ENCODE measurements around the gene UGT8. TPM values are rescaled to one million over a fixed set of nuclear protein-coding genes. Genes with fewer than 3 reads are reported as not detected.

Gene UGT8, protein sequence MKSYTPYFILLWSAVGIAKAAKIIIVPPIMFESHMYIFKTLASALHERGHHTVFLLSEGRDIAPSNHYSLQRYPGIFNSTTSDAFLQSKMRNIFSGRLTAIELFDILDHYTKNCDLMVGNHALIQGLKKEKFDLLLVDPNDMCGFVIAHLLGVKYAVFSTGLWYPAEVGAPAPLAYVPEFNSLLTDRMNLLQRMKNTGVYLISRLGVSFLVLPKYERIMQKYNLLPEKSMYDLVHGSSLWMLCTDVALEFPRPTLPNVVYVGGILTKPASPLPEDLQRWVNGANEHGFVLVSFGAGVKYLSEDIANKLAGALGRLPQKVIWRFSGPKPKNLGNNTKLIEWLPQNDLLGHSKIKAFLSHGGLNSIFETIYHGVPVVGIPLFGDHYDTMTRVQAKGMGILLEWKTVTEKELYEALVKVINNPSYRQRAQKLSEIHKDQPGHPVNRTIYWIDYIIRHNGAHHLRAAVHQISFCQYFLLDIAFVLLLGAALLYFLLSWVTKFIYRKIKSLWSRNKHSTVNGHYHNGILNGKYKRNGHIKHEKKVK
- under 1 TPM; under 0.01 to 0.69 (median 0.15) TPM for total RNA-seq

DNA sequence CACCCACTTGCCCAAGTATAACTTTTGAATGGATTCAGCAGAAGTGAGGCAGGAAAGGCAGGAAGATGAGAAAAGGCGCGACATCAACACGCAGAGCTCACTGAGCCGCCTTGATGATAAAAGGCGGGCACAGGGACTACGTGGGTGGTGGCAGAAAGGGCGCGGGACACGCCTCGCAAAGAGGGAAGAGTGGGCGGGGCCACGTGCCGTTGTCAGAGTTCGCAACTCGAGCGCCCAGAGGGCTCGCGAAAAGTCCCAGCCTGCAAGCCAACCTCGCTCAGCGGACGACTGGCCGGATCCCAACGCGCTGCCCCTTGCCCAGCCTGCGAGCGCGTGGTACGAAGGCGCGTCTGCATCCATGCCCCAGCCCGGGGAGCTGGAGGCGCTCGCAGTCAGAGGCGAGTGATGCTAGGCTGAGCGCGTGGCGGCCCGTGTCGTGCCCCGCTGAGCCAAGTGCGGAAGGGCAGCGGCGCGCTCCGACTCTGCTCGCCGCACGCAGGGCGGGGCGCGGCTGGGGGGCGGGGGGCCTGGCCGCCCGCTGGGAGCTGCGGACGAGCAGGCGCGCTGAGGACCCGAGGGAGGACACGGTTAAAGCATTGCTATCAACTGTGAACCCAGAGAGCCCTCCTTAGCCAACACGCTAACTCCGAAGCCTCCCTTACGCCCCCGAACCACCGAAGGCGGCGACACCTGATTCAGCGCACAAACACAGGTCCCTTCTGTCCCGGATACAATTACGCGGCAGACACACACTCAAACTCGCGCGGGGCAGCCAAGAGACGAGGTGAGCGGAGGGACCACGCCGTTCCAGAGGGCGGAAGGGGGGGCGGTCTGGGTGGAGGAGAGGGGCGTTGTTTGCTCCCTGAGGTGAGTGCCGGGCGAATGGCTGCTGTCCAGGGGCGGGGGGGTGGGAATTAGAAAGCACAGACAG, at the start of gene UGT8:
Gene UGT8 (plus strand): TSS at position 617 of the 931 bp plus-strand sequence. CDS start 24,074 bp downstream, outside the sequence.
- under 1% methylated on average over 45 of the region's 84 CpGs for WGBS

DNA sequence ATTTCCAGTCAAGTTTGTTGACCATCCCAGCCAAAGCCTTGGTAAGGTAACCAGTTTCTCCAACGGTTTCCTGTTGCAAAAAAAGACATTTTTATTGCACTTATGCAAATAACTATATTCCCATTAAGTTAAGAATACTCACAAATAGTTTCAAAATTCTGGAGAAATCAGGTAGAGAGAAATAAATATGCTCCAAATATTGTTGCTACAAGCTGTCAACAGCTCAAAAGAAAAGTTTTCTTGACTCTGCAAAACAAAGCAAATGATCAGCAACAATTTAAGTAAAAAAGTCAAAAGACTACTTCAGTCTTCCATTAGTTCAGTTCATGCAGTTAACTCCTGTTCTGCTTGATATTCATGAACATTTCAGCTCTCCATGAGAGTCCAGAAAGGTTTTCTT, 49.0 kb upstream of the UGT8 start:
- intact Hi-C loops (cut with DNase I), result no loop called here
- Histone ChIP-seq H3K27ac (replicated peaks in 1 of 4) (no peak overlapping the region), H3K27me3 (no peaks in the 10 kb centered on the region), H3K4me1 (no peaks in the 10 kb centered on the region), H3K9me3 (no peaks in the 10 kb centered on the region), H3K36me3 (no peaks in the 10 kb centered on the region), H3K4me3 (no peak overlapping the region)
- 50% methylated on average over 1 of the region's 1 CpG for WGBS
- no peak for DNase-seq (ENCODE audit: extremely low spot score)
- TF ChIP-seq POLR2AphosphoS5 (IDR thresholded peaks at IDR 0.05) (no peak), POLR2A (IDR thresholded peaks at IDR 0.05; ENCODE audit: low read depth) (no peak), EP300 (IDR thresholded peaks at IDR 0.05) (no peak)
- TF ChIP-seq, protein P1, sequence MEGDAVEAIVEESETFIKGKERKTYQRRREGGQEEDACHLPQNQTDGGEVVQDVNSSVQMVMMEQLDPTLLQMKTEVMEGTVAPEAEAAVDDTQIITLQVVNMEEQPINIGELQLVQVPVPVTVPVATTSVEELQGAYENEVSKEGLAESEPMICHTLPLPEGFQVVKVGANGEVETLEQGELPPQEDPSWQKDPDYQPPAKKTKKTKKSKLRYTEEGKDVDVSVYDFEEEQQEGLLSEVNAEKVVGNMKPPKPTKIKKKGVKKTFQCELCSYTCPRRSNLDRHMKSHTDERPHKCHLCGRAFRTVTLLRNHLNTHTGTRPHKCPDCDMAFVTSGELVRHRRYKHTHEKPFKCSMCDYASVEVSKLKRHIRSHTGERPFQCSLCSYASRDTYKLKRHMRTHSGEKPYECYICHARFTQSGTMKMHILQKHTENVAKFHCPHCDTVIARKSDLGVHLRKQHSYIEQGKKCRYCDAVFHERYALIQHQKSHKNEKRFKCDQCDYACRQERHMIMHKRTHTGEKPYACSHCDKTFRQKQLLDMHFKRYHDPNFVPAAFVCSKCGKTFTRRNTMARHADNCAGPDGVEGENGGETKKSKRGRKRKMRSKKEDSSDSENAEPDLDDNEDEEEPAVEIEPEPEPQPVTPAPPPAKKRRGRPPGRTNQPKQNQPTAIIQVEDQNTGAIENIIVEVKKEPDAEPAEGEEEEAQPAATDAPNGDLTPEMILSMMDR (IDR thresholded peaks at IDR 0.05), result no peak

More for the DNA sequence above, at the start of gene UGT8:
- H3K36me3 ChIP-seq, result no peaks in the 10 kb centered on the region
- no peaks in the 10 kb centered on the region for H3K9me3 ChIP-seq
- TF ChIP-seq POLR2A (IDR thresholded peaks at IDR 0.05; ENCODE audit: low read depth) (no peak), POLR2AphosphoS5 (IDR thresholded peaks at IDR 0.05) (no peak), EP300 (IDR thresholded peaks at IDR 0.05) (no peak)
- TF ChIP-seq, protein P1 (IDR thresholded peaks at IDR 0.05), result no peak
- intact Hi-C loops (cut with DNase I), result no loop called here
- H3K4me1 ChIP-seq, result peaks cover 0 to 23% (median 23%) of the 10 kb centered on the region in 4 donors
- DNase-seq (ENCODE audit: extremely low spot score), result no peak
- peaks cover 0 to 47% (median 6%) of the 10 kb centered on the region in 4 donors for H3K27me3 ChIP-seq
- H3K27ac ChIP-seq (replicated peaks in 1 of 4), result no peak within 1 kb of the TSS
- peak within 1 kb of the TSS; percentile 54 to 60 (median 56) for H3K4me3 ChIP-seq

DNA sequence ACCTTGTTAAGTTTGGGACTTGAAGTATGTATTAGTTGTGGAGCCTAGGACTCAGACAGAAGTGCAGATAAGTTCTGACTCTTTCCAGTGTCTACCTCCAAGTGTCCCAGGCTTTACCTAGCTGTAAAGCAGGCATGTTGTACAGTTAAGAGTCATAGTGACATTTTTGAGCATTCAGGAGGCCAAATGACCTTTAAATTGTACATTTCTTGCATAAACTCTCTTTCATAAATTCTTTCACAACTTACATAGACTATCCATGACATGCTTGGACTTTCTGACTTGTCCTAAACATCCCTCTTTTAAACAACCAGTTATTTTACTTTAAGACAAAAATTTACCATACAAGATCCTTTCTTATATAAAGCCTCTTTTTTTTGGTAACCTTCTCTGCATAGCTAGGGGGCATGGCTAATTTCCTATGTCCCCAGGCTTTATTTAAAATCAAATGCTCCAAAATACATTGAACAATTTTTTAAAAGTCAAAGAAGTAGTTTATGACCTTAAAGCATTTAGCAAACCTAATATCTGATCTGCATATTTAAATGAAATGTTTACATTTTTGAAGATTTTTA, 40.1 kb upstream of the UGT8 start:
- no peak overlapping the region for H3K4me3 ChIP-seq
- no peaks in the 10 kb centered on the region for H3K27me3 ChIP-seq
- TF ChIP-seq EP300 (IDR thresholded peaks at IDR 0.05) (no peak), POLR2AphosphoS5 (IDR thresholded peaks at IDR 0.05) (no peak), POLR2A (IDR thresholded peaks at IDR 0.05; ENCODE audit: low read depth) (no peak)
- TF ChIP-seq, protein P1 (IDR thresholded peaks at IDR 0.05), result no peak
- DNase-seq (ENCODE audit: extremely low spot score), result no peak
- H3K27ac ChIP-seq (replicated peaks in 1 of 4), result no peak overlapping the region
- H3K36me3 ChIP-seq, result no peaks in the 10 kb centered on the region
- H3K4me1 ChIP-seq, result no peaks in the 10 kb centered on the region
- intact Hi-C loops (cut with DNase I), result no loop called here
- H3K9me3 ChIP-seq, result no peaks in the 10 kb centered on the region

DNA sequence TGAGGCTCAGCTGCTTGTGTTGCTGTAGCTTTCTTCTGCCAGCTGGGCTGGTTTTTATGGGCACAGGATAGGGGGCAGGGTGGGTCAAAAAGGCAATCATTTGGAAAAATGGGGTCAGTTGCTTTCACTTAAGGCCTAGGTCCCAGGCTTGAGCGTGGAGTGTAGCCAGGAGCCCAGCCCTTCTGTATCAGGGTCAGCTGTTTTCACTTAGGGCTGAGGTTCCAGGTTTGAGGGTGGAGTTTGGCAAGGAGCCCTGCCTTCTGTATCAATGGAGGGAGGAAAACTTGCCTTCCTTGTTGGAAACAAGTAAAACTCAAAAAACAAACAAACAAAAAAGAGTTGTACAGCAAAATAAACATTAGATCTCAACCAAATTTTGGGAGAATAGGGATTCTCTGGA, 37.0 kb upstream of the UGT8 start:
- DNase-seq (ENCODE audit: extremely low spot score), result no peak
- no peaks in the 10 kb centered on the region for H3K27me3 ChIP-seq

More for the DNA sequence above, 37.0 kb upstream of the UGT8 start:
- no peak overlapping the region for H3K27ac ChIP-seq (replicated peaks in 1 of 4)
- H3K36me3 ChIP-seq, result no peaks in the 10 kb centered on the region
- H3K9me3 ChIP-seq, result no peaks in the 10 kb centered on the region
- H3K4me3 ChIP-seq, result no peak overlapping the region
- TF ChIP-seq POLR2A (IDR thresholded peaks at IDR 0.05; ENCODE audit: low read depth) (no peak), POLR2AphosphoS5 (IDR thresholded peaks at IDR 0.05) (no peak), EP300 (IDR thresholded peaks at IDR 0.05) (no peak)
- TF ChIP-seq, protein P1 (IDR thresholded peaks at IDR 0.05), result no peak
- H3K4me1 ChIP-seq, result no peaks in the 10 kb centered on the region
- 75% methylated on average over 1 of the region's 1 CpG for WGBS
- intact Hi-C loops (cut with DNase I), result no loop called here

Measured in esophagus muscularis mucosa (tissue), 4 donors.